HG03439 (cell line): ENCODE results near the gene TECTB.

Experiments
- ATAC-seq: cut with Tn5 transposase; IDR thresholded peaks from one replicate; pipeline ENCODE4 v1.9.1; 2021; ENCODE audit warnings: mild to moderate bottlenecking, moderate library complexity; ENCODE audit not compliant: unreplicated experiment

TECTB gene

DNA sequence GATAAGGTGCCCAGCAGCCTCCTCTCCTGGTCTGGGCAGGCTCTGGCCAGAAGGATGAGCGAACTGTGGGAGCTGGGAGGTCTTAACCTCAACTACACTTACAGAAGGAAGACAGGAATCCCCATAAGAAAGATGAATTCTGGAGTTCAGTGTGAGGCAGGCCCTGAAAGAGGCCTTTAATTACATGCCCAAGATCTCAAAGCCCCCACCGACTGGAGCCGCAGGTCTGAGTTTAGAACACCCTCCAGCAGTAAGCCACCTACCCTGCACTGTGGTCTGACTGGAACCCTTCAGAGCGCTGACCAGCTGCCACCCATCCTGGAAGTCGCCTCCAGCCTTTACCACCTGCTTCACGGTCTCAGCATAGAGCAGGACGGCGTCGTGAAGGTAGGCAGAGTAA lies 62.5 kb downstream of the TECTB start:
- no peak for ATAC-seq

DNA sequence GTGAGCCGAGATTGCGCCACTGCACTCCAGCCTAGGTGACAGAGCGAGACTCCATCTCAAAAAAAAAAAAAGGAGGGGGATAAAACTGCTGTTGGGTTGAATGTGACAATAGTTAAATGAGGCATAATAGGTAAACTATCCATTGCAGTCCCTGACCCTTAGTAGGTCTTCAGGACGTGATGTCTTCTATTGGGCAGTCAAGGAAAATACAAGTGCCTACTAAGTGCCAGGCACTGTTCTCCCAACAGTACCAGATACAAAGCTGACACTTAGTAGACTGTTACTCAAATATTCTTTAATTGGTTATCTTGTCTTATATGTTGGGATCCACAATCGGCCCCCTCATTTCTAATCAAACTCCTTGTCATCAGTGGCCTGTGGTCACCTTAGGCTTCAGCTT lies 63.6 kb downstream of the TECTB start:
- ATAC-seq: no peak

DNA sequence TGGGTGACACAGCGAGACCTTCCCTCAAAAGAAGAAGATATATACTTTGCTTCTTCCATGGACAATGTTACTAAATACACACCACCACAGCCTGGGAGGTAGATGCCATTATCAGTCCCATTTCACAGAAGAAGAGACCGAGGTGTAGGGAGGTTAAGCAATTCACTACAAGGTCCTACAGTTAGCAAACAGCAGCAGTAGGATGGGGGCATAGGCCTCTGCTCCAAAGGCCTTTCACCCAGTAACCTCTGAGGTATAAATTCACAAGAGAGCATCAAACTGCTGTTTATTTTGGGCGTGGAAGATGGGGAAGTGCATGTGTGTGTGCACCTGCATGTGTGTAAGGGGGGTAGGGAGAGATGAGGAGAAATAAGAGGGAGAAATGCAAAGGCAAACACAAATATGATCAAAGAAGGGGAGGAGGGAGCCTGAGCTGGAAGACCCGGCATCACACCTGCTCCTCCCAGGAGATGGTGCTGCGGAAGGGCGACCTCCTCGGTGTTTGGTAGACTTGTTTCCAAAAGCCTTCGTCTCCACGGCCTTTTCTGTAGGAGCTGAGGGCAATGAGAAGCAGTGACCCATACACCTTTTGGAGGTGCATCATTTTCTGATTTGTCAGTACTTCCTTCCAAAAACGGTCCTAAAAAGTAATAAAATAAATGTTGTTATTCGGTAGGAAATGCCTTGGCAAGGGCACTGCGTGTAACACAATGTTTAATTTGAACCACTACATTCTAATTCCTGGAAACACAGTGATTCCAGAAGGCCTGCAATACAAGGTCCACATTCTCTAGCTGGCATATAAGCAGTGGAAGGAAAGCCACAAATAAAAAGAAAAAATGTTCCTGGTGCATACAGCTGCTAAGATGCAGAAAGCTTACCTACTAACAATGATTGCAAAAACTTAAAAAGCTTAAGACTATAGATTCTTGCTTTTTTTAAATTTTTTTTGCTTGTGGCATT lies 64.8 kb downstream of the TECTB start:
- no peak for ATAC-seq

DNA sequence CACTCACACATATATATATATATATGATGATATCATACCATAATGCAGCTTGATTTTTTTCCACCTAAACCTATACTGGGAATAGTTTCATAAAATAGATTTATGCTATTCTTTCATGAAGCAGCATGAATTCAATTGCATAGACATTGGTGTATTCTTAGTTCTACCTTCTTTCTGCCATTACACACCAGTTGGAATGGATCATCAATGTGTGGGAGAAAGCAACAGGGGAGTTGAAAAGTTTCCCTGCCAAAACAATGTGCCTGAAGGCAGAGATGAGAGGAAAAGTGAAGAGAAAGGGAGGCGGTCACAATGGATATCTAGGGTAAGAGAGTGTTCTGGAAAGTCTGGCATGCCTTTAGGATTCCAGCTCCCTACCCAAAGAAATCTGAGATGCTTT lies 65.6 kb downstream of the TECTB start:
- ATAC-seq: no peak

DNA sequence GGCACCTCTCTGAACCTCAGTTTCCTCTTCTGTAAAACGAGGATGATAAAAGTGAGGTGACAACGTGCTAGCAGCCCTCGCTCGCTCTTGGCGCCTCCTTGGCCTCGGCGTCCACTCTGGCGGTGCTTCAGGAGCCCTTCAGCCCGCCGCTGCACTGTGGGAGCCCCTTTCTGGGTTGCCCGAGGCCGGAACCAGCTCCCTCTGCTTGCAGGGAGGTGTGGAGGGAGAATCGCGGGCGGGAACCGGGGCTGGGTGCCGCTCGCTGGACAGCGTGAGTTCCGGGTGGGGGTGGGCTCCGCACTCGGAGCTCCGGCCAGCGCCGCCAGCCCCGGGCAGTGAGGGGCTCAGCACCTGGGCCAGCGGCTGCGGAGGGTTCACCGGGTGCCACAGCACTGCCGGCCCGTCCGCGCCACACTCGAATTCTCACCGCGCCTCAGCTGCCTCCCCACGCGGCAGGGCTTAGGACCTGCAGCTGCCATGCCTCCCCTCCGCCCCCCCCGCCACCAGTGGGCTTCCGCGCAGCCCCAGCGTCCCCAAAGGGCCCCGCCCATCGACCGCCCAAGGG lies 66.4 kb downstream of the TECTB start:
- ATAC-seq: no peak

DNA sequence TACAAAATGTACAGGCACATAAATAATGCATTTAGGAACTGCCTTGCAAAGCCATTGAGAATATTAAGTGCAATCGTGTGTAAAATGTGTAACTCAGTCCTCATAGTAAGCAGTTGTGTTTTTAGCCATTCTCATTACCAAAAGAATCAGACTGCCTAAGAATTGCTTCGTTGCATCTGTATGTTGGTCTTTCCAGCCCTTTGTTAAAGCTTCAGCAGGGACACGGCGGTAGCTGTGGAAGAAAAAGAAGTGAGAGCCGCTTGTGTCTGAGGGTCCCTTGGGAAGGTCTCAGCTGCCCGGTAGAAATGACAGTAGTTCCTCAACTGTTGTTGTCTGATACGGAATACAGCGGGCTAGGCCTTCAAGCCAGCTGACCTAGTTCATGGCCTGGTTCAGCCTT lies 67.9 kb downstream of the TECTB start:
- ATAC-seq: no peak

DNA sequence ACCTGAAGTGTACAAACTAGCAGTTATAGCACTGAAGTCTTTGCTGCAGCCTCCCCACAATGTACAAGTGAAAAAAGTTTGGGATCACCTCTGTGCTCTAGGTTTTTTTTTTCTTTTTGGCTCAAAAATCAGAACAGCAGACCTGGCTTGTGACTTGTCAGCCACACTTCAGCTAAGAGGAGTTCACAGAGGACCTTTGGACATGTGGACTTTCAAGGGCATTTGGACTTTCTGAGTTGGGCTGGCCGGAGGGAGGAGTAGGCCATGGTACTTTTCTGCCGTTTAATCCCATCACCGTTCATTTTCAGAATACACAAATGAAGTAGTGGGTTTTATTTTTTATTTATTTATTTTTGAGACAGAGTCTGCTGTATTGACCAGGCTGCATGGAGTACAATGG lies 68.8 kb downstream of the TECTB start:
- ATAC-seq: no peak

DNA sequence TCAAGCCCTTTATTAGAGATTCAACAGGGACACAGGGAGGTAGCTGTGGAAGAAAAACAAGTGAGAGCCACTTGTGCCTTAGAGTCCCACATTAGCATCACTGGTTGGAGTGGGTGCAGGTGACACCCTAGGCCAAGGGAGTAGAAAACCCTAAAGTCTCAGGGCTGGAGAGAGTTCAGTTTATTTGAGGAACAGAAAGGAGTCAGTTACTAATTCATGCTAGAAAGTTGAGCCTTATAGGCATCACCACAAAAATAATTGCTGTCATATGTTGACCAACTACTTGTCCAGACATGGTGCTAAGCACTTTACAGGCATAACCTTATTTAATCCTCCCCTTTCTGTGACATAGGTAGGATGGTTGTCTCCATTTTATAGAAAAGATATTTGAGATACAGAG lies 69.8 kb downstream of the TECTB start:
- no peak for ATAC-seq
